ENCODE data around the gene KPNA1. TPM values are rescaled to one million over a fixed set of nuclear protein-coding genes. Genes with fewer than 3 reads are reported as not detected.
A peak's percentile ranks its signal among the peaks of the same experiment; 100 is the strongest.

KPNA1 gene
- polyA plus RNA-seq (2013, experiment 1 of 2; ENCODE audit: insufficient read length), result 51.7 TPM
- polyA plus RNA-seq (2013, experiment 2 of 2; ENCODE audit: insufficient read length), result 43.1 TPM

GRCh38 chr3:122514123-122515019, at the start of gene KPNA1:
Gene KPNA1, minus strand, starts transcription at chr3:122514939. Its CDS starts 18,374 bp downstream, at chr3:122496565.
- peak; percentile 87 for DNase-seq

GRCh38 chr3:122564155-122564912, 49.6 kb upstream of the KPNA1 start, which contains the start of the genes DTX3L and PARP9:
Gene DTX3L, plus strand, starts transcription at chr3:122564338. Its CDS starts 89 bp downstream, at chr3:122564427.
Gene PARP9, minus strand, starts transcription at chr3:122564300. Its CDS starts 4,680 bp downstream, at chr3:122559620.
- DNase-seq, result peak; percentile 78

- DNase-seq, result peak; percentile 13
Measured at GRCh38 chr3:122563717-122564025, 48.9 kb upstream of the KPNA1 start.

GRCh38 chr3:122562923-122563716, 48.4 kb upstream of the KPNA1 start:
- peak; percentile 28 for DNase-seq

GRCh38 chr3:122560680-122561079, 45.9 kb upstream of the KPNA1 start:
- peak; percentile 54 for DNase-seq

GRCh38 chr3:122559906-122560305, 45.2 kb upstream of the KPNA1 start:
- no peak for DNase-seq

GRCh38 chr3:122558605-122559004, 43.9 kb upstream of the KPNA1 start:
- no peak for DNase-seq

GRCh38 chr3:122557356-122557755, 42.6 kb upstream of the KPNA1 start:
- DNase-seq, result no peak

- peak; percentile 27 for DNase-seq
Measured at GRCh38 chr3:122555275-122556071, 40.7 kb upstream of the KPNA1 start.

- DNase-seq, result no peak
Measured at GRCh38 chr3:122553171-122553570, 38.4 kb upstream of the KPNA1 start.

- DNase-seq, result no peak
Measured at GRCh38 chr3:122548619-122549018, 33.9 kb upstream of the KPNA1 start.

GRCh38 chr3:122548076-122548475, 33.3 kb upstream of the KPNA1 start:
- DNase-seq, result no peak

GRCh38 chr3:122546151-122546550, 31.4 kb upstream of the KPNA1 start:
- no peak for DNase-seq

GRCh38 chr3:122538956-122539490, 24.3 kb upstream of the KPNA1 start:
- DNase-seq, result no peak

- DNase-seq, result no peak
Measured at GRCh38 chr3:122536632-122537001, 21.9 kb upstream of the KPNA1 start.

GRCh38 chr3:122535964-122536631, 21.4 kb upstream of the KPNA1 start:
- no peak for DNase-seq

GRCh38 chr3:122533931-122534334, 19.2 kb upstream of the KPNA1 start:
- DNase-seq, result peak; percentile 64

GRCh38 chr3:122533480-122533879, 18.7 kb upstream of the KPNA1 start:
- no peak for DNase-seq

GRCh38 chr3:122530164-122530563, 15.4 kb upstream of the KPNA1 start:
- no peak for DNase-seq

- DNase-seq, result no peak
Measured at GRCh38 chr3:122523317-122523716, 8.6 kb upstream of the KPNA1 start.

GRCh38 chr3:122520861-122521260, 6.1 kb upstream of the KPNA1 start:
- DNase-seq, result no peak
